SKM-1 treated with dmso at 0.1 percent for 144 hours (cell line): Measurements from ENCODE around the gene DRGX.

Experiments used
- DNase-seq: peaks from one replicate; lab custom pipeline; 2025; ENCODE audit not compliant: unreplicated experiment; lab: John Stamatoyannopoulos, UW

The DRGX gene

DNA sequence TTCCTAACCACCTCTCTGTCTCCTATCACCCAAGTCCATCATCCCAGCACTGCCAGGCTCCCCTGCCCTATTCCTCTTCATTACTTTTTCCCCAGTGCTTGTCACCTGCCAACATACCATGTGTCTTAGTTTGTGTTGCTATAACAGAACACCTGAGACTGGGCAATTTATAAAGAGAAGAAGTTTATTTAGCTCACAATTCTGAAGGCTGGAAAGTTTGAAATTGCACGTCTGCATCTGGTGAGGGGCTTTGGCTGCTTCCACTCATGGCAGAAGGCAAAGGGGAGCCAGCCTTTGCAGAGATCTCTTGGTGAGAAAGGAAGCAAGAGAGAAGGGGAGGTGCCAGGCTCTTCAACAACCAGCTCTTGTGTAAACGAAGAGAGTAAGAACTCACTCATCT is 47.3 kb downstream of the DRGX start:
- DNase-seq, result no peak

DNA sequence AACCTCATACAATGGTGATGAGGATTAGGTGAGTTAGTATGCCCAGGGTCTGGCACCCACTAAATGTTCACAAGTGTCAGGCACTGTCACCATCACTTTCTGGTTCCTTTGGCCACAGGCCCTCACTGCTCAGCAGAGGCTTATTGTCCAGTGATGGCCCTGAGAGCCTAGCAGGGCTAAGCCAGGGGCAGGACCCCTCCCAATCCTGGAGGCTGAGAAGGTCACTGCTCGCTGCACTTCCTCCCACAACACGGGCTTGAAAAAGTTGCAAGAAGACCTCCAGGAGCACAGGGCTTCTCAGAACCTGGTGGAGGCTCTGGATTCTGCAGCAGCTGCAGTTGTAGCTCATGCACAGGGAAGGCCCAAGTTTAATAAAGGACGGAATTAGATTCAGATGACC is 48.1 kb downstream of the DRGX start:
- DNase-seq, result no peak

DNA sequence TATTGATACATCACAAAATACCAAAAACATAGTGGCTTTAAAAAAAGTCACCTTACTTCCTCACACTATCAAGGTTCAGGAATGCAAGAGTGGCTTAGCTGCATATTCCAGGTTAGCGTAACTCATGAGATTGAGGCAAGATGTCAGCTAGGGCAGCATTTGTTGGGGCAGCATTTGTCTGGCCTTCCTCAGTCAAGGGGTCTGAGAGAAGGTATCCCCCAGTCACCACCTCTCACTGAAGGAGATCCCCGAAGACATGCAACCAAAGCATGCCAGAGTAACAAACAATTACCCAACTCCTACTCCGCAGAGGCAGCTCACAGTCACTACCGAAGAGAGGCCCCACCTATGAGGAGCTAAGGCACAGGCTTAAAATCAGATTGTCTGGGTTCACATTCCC is 48.5 kb downstream of the DRGX start:
- no peak for DNase-seq

DNA sequence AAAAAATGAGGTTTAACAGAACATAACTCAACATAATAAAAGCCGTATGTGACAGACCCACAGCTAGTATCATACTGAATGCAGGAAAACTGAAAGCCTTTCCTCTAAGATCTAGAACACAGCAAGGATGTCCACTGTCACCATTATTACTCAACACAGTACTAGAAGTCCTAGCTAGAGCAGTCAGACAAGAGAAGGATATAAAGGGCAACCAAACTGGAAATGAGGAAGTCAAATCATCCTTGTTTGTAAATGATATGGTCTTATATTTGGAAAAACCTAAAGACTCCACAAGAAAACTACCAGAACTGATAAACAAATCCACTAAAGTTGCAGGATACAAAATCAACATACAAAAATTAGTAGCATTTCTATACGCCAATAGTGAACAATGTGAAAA is 51.0 kb downstream of the DRGX start:
- DNase-seq, result no peak

DNA sequence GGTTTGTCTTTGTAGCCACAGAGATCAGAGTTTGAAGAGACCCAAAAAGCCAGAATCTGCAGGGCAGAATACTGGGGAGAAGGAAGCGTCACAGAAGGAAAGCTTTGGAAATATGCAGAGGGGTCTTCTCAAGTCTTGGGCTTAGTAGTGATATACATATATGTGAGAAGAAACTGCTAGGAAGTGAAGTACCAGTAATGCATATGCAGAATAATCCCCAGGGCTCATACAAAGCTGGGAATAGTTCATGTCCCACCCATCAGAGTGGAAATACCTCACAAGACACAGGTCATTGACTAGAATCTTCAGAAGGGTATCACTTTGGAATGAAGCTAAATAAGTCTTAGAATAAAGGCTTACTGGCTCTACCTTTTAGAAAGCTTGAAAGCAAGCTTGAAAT is 57.3 kb downstream of the DRGX start:
- DNase-seq, result no peak

DNA sequence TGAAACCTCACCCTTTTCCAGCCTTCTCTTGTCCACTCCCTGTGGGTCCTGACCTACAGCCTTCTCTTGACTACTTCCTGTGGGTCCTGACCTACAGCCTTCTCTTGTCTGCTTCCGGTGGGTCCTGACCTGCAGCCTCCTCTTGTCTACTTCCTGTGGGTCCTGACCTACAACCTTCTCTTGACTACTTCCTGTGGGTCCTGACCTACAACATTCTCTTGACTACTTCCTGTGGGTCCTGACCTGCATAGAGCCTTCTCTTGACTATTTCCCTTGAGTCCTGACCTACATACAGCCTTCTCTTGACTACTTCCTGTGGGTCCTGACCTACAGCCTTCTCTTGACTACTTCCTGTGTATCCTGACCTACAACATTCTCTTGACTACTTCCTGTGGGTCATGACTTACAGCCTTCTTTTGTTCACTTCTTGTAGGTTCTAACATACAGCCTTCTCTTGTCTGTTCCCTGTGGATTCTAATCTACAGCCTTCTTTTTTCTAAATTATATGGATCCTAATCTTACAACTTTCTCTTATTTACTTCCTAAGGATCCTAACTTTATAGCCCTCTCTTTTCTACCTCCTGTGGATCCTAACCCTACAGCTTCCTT is 60.4 kb downstream of the DRGX start:
- DNase-seq, result no peak

DNA sequence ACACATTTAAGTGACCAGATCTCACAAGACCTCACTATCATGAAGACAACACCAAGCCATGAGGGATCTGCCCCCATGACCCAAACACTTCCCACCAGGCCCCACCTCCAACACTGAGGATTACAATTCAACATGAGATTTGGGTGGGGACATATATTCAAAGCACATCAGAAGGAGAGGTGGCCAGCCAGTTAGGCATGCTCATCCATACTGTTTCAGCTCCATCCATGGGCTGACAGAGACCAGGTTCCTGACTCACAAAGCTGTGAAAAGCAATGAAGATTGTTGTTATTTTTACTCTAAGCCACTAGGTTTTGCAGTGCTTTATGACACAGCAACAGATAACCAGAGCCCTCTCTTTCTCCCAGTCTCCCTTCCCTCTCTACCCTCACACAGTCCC is 60.9 kb downstream of the DRGX start:
- DNase-seq, result no peak

DNA sequence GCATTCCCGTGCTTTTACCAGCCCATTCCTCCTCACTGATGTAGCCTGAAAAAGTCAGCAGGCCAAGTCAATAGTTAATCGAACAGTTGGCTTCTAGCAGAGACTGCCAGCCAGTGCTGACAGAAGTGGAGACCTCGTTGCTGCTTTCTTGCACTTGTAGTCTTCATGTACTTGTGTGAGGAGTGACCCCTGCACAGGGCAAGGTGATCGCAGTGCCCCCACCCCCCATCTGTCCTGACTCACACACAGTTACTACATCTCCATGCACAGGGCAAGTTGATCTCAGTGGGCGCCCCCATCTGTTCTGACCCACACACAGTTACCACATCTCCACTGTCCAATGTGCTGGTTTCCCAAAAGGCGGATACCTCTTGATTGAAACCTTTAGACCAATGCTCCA is 62.7 kb downstream of the DRGX start:
- DNase-seq, result no peak

DNA sequence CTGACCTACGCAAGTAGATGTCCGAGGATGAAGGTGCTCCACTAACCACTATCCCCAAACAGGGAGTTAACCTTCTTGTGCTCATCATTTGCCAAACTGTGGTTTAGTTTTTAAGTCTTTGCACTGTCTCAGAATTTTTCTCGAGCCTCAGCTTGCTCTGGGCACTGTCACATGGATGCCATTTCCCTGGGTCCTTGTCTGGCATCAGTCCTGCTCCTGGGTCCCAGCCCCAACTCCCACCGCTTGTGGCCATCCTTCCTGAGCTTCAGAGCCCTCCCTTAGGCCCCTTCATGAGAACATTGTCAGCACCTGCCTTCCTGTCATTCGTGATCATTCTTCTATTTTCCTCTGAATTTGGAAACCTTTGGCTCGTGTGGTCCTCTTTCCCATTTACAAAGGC is 63.1 kb downstream of the DRGX start:
- no peak for DNase-seq

DNA sequence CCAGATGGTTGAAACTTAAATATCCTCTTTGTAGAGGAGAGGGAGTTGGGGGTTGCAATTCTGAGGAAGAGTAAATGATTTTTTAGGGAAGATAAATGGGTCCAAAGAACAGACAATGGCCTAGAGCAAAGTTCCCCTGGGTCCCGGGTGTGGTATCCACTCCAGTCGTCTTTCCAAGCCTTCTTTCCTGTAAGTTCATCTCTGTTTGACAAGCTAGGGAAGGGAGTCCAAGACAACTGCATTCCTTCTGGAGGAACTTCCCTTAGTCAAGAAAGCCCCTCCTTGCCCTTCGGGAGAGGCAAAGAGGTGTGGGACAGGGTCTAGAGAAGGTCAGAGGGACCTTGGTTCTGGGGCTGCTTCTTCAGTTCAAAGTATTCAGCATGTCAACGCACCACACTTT is 63.6 kb downstream of the DRGX start:
- DNase-seq, result no peak

DNA sequence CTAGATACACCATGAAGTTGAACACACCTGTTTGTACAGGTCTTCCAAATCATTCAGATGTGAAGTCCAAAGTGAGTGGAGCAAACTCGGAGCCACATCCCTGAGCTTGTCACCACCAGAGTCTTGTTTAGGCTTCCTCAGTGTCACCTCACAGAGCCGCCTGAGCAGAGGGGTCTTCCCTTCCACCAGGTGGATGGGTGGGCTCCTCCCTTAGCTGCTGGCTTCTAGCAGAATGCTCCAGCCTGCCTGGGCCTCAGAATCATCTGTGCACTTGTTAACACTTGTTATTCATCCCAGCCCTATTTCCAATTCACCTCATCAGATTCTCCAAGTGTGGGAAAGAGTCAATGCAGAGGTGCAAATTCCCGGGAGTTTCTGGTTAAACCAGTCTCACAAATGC is 64.5 kb downstream of the DRGX start:
- no peak for DNase-seq

DNA sequence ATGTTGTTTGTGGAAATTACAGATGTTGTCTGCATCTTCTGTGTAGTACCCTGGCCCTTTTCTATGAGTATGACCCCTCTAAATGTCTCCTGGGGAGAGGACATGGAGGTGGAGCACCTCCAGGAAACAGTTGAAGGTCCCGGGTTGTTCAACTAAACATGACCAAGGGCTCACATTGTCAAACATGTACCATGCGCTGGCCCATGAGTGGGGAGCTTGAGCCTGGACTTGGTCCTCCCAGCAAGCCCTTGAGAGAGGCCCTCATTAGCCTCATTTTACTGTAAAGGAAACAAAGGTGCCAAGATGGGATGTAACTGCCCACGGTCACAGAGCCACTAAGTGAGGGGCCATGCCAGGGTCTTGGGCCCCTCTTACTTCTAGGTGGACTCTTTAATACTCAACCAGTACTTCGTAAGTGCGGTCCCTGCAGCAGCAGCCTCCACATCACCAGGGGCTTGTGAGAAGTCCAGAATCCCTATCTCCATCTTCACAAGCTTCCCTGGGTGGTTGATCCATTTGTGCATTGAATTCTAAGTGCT is 65.7 kb downstream of the DRGX start:
- DNase-seq, result no peak

DNA sequence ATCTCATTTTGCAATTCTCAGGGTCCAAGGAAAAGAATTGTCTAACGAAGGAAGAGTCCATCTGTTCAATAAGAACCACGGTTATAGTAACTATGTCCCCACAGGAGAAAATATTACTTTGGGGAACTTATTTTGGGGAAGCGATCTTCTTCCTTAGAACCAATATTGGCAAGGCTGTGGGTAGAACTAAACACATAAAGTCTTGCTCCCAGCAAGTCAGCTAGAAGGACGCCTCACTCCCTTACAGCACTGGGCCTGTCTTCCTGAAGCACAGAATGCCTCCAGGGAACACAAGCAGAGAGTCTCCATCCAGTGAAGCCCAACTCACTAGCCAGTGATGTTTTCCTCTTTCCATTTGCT is 66.8 kb downstream of the DRGX start:
- no peak for DNase-seq

DNA sequence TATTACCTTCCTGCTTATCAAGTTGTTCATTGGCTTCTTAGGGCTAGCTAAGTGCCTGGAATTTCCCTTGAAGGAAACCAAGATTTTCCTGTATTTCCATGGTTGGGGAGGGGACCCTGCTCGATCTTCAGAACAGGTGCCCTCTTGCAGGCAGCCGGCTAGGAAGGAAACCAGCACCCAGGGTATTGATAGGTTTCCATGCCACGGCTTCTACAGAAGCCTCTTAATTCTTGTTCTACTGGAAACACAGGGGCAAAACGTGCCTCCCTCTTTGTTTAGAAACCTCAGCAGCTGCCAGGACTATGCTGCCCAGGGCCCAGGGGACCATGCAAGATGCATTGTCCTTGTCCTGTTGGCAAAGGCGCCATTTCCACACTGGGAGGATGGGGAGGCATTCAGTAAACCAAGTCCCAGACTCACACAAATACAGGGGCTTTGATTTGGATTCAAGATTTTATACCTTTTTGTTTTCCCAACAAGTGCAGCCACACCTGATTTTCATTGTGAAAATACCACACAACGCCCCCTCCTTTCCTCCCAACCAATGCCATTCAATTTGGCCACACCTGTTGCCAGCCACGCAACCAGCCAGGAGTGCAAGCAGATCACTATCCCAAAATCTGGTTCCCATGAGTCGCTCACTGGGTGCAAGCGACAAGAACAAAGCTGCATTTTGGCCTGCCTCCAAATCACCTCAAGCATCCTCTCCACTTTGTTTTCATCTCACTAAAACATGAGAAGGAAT is 67.3 kb downstream of the DRGX start:
- no peak for DNase-seq

DNA sequence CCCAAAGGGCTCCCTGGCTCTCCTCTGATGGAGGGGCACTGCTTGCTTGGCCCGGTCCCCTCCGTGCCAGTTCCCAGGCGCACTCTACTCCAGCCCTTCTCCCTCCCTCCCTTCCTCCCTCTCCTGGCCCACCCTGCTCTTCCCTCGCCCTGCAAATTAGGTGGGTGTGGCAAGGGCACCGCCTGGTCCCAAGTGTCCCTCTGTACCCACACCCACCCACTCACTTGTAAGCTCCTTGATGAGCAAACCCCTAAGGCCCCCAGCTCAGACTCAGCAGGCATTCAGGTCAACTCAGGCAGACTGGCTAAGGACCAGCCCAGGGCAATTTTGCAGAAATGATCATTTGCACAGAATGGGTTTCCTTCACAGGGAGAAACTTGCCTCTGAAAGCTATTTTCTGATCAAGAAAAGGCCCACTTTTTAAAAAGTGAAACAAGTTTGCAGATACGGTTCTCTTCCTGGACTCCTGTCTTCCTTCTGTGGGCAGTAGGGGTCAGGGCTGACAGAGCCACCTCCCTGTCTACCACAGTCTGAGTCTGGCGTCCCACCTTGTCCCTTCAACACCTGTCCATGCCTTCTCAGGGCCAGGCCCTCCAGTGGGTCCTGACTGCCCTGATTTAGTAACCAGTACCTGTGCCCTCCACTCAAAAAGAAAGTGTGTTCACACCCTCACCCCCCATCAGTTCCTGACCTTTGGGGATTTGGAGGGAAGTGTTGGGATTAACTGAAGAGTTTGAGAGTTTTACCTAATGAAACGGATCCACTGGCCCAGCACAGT is 68.7 kb downstream of the DRGX start:
- no peak for DNase-seq

DNA sequence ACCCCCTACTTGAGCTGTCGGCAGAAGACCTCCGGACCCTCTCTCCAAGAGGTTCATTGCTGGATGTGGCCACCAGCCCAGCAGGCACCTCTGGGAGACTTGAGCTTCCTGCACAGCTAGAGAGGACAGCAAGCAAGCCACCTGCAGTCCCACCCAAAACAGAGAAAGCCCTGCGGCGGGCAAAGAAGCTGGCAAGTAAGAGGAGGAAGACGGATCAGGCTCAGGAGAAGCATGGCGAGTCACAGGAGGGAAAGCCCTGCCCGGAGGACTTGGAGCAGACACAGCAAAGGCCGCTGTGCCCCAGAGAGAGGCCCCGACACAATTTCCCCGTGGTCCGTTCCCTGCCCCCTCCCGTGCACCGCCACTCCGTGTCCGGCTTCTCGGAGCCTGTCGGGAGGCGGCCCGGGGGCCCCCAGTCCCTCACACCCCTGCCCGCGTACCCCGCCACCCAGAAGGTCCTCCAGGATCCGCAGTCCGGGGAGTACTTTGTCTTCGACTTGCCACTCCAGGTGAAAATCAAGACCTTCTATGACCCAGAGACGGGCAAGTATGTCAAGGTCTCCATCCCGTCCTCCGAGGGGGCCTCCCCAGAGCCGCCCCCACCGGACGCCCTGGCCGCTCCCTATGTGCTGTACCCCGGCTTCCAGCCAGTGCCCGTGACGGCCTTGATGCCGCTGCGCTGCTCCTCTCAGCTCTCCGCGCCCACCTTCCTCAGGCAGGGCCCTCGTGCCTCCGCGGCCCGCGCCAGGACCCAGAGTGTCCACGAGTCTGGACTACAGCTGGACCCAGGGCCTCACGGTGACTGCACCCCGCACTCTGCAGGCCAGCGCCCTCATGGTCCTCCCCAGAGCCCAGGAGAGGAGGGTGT is 69.7 kb downstream of the DRGX start:
- DNase-seq, result no peak

DNA sequence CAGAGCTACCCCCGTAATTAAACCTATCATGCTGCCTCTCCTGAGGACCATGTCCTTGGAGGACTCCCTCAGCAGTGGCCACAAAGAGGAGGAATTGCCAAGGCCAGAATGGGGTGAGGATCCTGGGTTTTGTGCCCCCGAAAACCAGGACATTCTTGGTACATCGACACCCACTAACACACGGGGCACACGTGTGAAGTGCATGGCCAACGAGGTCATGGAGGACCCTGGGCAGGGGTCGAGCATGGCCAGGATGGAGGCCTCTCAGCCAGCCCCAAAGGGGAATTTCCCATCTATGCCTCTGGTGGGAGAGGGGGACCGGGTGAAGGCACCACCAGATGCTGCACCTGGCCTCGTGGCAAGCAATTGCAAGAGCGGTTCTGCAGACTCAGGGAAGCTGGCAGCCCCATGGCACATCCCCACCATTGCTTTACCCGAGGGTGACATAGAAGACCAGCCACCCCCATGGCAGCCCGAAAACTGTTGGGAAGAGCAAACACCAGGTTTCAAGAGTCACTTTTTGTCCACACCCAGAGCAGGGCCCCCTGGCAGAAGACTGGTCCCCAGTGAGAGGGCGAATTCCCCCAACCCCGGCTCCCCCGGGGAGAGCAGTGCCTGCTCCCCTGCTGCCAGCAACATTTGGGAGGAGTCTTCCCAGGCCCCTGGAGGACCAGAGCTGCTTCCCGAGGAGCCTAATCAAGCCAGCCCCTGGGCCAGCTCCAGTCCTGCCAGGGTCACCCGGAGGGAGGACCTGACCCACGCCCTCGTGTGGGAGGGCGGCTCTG is 70.6 kb downstream of the DRGX start:
- no peak for DNase-seq

DNA sequence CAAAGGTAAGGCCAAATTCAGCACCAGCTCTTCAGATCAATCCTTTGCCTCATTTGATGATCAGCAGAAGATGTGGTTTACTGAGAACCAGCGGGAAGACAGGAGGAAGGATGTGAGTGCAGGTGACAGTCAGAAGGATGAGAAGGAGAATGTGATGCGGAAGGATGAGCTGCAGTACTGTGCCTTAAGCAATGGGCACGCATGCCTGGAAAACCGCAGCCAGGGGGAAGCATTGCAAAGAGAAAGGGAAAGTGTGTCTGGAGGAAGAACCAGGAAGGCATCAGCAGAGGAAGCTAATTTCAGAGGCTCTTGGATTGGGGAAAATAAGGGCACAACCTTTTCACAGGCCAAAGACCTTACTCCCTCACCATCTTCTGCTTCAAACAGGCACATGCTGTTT is 71.2 kb downstream of the DRGX start:
- no peak for DNase-seq

DNA sequence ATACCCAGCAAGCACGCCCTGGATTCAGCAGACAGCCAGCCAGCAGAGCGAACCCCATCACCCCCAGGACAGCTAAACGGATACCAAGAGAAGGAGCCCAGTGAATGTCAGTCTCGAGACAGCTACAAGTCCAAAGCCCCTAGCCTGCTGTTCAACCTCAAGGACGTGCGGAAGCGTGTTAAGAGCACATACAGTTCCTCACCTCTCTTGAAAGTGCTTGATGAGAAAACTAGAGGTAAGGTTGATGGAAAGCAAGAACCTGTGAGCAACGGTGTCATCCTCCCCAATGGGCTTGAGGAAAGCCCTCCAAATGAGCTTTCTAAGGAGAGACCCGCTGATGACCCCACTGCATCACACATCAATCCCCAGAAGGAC is 72.0 kb downstream of the DRGX start:
- DNase-seq, result no peak

DNA sequence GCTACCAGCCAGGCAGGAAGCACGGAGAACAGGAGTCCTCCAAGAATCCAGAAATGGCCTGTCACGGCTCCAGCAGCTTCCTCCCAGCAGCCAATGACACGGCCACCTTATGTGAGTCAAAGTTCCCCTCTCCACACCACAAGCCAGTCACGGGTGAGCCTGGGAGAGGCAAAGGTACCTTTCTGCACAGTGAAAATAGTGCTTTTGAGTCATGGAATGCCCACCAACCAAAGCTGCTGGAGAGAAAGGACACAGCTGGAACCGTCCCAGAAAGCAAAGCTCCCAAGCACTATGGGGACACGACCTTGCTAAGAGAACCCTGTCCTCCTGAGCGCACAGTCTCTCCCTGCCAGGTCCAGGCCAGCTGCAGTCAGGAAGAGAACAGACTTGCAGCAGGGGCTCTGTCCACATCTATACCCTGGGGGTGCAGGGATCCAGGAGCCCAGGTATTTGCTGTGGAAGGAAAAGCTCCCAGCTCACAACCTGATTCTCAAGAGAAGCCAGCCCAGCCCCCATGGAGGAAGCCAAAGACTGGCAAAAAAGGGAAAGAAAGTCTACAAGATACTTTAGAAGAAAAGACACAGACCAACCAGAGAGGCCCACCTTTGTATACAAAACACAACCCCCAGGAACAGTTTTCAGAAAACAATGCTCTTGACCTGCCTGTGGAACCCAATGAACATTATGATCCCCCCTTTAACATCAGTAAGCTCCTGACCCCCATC is 72.6 kb downstream of the DRGX start:
- no peak for DNase-seq
